ENCODE measurements around the gene ITGA4. TPM values are rescaled to one million over a fixed set of nuclear protein-coding genes. Genes with fewer than 3 reads are reported as not detected.
"Not testable (repeated sequence)": the region's sequence is repeated elsewhere in the genome, so short reads cannot be mapped to it uniquely, and the experiment has no call there.

Gene ITGA4
- total and polyA plus RNA-seq, 11 donors: 0.23 to 16.5 (median 1.7) TPM

- Histone ChIP-seq H3K9me3 (no peaks in the 10 kb centered on the region), H3K4me1 (no peaks in the 10 kb centered on the region), H3K27me3 (no peaks in the 10 kb centered on the region), H3K36me3 (no peaks in the 10 kb centered on the region), H3K4me3 (no peak overlapping the region), H3K27ac (no peak overlapping the region)
- DNase-seq: no peak
- WGBS, 4 donors: 60 to 73% (median 62%) methylated on average over 4 of the region's 4 CpGs
- intact Hi-C loops (cut with DNase I): no loop called here
- TF ChIP-seq POLR2A (IDR thresholded peaks at IDR 0.05) (no peak), CTCF (IDR thresholded peaks at IDR 0.05) (no peak)
- ATAC-seq: no peak
Measured at GRCh38 chr2:181446985-181447384, 10.2 kb upstream of the ITGA4 start.

- H3K27me3 ChIP-seq; ATAC-seq; H3K36me3 ChIP-seq; H3K27ac ChIP-seq; H3K4me3 ChIP-seq; H3K9me3 ChIP-seq; H3K4me1 ChIP-seq; intact Hi-C loops (cut with DNase I); DNase-seq: not testable (repeated sequence)
Measured at GRCh38 chr2:181449278-181449677, 7.9 kb upstream of the ITGA4 start.

- Histone ChIP-seq H3K9me3 (no peaks in the 10 kb centered on the region), H3K36me3 (no peaks in the 10 kb centered on the region), H3K4me1 (peaks cover 0 to 30% (median 6%) of the 10 kb centered on the region in 12 donors), H3K27me3 (peaks cover 3 to 35% (median 21%) of the 10 kb centered on the region in 9 donors), H3K4me3 (no peak overlapping the region), H3K27ac (no peak overlapping the region)
- DNase-seq: no peak
- intact Hi-C loops (cut with DNase I): loop anchor here in 5 of 10 donors (5.0 to 10.0 kb wide), 5 partner anchors 140 to 353 kb away; no protein-coding TSS in a partner anchor
- 79 to 86% (median 83%) methylated on average over 6 of the region's 6 CpGs for WGBS, 4 donors
- TF ChIP-seq CTCF (IDR thresholded peaks at IDR 0.05) (no peak), POLR2A (IDR thresholded peaks at IDR 0.05) (no peak)
- ATAC-seq: no peak
Measured at GRCh38 chr2:181454686-181455450, 2.3 kb upstream of the ITGA4 start.

- no peak for TF ChIP-seq CTCF (IDR thresholded peaks at IDR 0.05)
- no peak for TF ChIP-seq POLR2A (IDR thresholded peaks at IDR 0.05)
- peak; percentile 42 to 81 (median 47) for DNase-seq
Measured at GRCh38 chr2:181456660-181457120, 496 bp upstream of the ITGA4 start.

More at GRCh38 chr2:181456660-181457120, 496 bp upstream of the ITGA4 start:
- WGBS, 4 donors: 6 to 9% (median 7%) methylated on average over 17 of the region's 17 CpGs
- peaks cover 3 to 35% (median 21%) of the 10 kb centered on the region in 9 donors for H3K27me3 ChIP-seq
- intact Hi-C loops (cut with DNase I): loop anchor here in 5 of 10 donors (2.0 to 10.0 kb wide), 6 partner anchors 142 to 354 kb away; no protein-coding TSS in a partner anchor
- H3K4me3 ChIP-seq: peak overlapping the region; percentile 22 to 66 (median 57)
- H3K4me1 ChIP-seq: peaks cover 0 to 32% (median 6%) of the 10 kb centered on the region in 12 donors
- H3K9me3 ChIP-seq: no peaks in the 10 kb centered on the region
- H3K36me3 ChIP-seq: no peaks in the 10 kb centered on the region
- peak in 3 of 4 donors; percentile 62 to 85 (median 79) for ATAC-seq
- peak overlapping the region in 9 of 12 donors; percentile 35 to 92 (median 49) for H3K27ac ChIP-seq
